HG03097 (cell line): ENCODE data around the gene SRPX.

Experiments
- ATAC-seq: cut with Tn5 transposase; IDR thresholded peaks from one replicate; pipeline ENCODE4 v1.9.1; 2021; ENCODE audit not compliant: unreplicated experiment, low FRiP score

SRPX gene

GRCh38 chrX:38211891-38212635 lies 8.6 kb downstream of the SRPX start:
- no peak for ATAC-seq

- ATAC-seq = no peak
Observed at GRCh38 chrX:38206542-38206941, 14.1 kb downstream of the SRPX start.

GRCh38 chrX:38206036-38206435 lies 14.6 kb downstream of the SRPX start:
- ATAC-seq = no peak

GRCh38 chrX:38205039-38205438 lies 15.6 kb downstream of the SRPX start:
- ATAC-seq = no peak

GRCh38 chrX:38192007-38192810 lies 28.5 kb downstream of the SRPX start:
- ATAC-seq = no peak

GRCh38 chrX:38189431-38190250 lies 31.0 kb downstream of the SRPX start:
- no peak for ATAC-seq

GRCh38 chrX:38183596-38183995 lies 37.1 kb downstream of the SRPX start:
- ATAC-seq = no peak

GRCh38 chrX:38181357-38181756 lies 39.3 kb downstream of the SRPX start:
- no peak for ATAC-seq

- no peak for ATAC-seq
Observed at GRCh38 chrX:38178396-38178795, 42.3 kb downstream of the SRPX start.

- ATAC-seq = no peak
Observed at GRCh38 chrX:38175139-38175538, 45.5 kb downstream of the SRPX start.

GRCh38 chrX:38172596-38172995 lies 48.1 kb downstream of the SRPX start:
- ATAC-seq = no peak

- ATAC-seq = no peak
Observed at GRCh38 chrX:38170556-38170955, 50.1 kb downstream of the SRPX start.

- no peak for ATAC-seq
Observed at GRCh38 chrX:38166478-38167083, 54.1 kb downstream of the SRPX start.

GRCh38 chrX:38165023-38165422 lies 55.6 kb downstream of the SRPX start:
- ATAC-seq = no peak

- no peak for ATAC-seq
Observed at GRCh38 chrX:38163193-38163592, 57.5 kb downstream of the SRPX start.

- ATAC-seq = no peak
Observed at GRCh38 chrX:38156838-38157237, 63.8 kb downstream of the SRPX start.

- no peak for ATAC-seq
Observed at GRCh38 chrX:38154818-38155217, 65.9 kb downstream of the SRPX start.

- no peak for ATAC-seq
Observed at GRCh38 chrX:38154340-38154739, 66.3 kb downstream of the SRPX start.

GRCh38 chrX:38151441-38151840 lies 69.2 kb downstream of the SRPX start:
- no peak for ATAC-seq

GRCh38 chrX:38150993-38151392 lies 69.7 kb downstream of the SRPX start:
- ATAC-seq = no peak

GRCh38 chrX:38149016-38149415 lies 71.7 kb downstream of the SRPX start:
- ATAC-seq = no peak
